ENCODE measurements around the gene BABAM2.

BABAM2 gene

DNA sequence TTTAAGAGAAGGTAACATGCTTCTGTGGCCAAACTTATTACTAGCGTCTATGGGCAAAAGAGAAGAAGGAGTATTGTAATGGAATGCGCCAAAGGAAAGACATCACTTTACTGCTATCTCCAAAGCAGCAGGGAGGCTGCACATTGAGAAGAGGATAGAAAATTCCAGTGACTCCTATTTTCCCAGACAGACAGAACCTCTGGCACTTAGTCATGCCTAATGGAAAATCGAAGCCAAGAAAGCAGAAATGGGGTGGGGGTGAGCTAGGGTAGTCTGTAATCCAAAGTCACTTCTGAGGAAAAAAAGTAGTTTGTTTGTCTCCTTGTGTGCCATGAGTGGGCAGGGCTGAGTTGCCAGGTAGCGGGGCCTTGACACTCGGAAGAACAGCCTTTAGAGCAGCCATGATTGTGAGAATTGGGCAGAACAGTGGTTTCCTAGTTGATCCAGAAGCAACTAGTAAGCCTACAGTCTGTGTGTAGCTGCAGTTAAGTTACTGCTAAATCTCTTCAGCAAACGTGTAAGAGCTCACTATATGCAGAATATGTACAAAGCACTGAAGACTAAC, 422.8 kb downstream of the BABAM2 start:
- no peak for DNase-seq (ENCODE audit: low read depth in 2 of 2)

- no peak for DNase-seq (ENCODE audit: low read depth in 2 of 2)
These were observed 424.4 kb downstream of the BABAM2 start for GRCh38 chr2:28314968-28315367.

GRCh38 chr2:28316546-28317335, 426.2 kb downstream of the BABAM2 start:
- DNase-seq (ENCODE audit: low read depth in 2 of 2) = no peak

- no peak for DNase-seq (ENCODE audit: low read depth in 2 of 2)
These were observed 426.9 kb downstream of the BABAM2 start for GRCh38 chr2:28317390-28317789.

GRCh38 chr2:28318023-28318422, 427.5 kb downstream of the BABAM2 start:
- DNase-seq (ENCODE audit: low read depth in 2 of 2) = no peak

DNA sequence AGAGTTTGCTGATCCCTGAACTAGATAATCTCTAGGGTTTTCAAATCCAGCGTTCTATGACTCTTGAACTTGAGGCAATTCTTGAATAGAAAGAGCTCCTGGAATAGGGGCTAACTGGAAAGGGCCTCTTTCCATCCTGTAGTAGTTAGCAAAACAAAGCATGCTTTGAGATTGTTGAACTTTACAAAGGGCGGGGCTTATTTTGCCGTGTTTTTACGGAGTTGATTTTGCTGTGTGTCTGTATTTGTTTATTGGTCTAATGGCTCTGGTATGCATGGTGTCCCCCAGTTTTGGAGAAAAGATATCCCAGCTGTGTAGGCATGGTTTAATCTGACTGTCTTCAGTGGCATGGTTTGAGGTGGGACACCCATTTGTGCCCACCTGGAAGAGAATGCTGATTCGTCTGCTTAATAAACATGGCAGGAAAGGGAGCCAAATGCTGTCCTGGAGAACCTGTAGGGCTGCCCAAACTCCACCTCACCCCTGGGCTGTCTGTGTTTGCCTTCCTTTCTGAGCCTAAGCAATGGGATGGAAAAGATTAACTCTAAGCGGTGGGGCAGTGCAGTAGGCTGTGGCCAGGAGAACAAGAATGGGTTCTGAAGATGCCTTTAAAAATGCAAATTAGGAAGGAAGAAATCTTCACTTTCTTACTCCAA, 428.1 kb downstream of the BABAM2 start:
- DNase-seq (ENCODE audit: low read depth in 2 of 2) = no peak

- DNase-seq (ENCODE audit: low read depth in 2 of 2) = no peak
These were observed 428.8 kb downstream of the BABAM2 start for GRCh38 chr2:28319118-28320008.

GRCh38 chr2:28320009-28320365, 429.5 kb downstream of the BABAM2 start:
- no peak for DNase-seq (ENCODE audit: low read depth in 2 of 2)

DNA sequence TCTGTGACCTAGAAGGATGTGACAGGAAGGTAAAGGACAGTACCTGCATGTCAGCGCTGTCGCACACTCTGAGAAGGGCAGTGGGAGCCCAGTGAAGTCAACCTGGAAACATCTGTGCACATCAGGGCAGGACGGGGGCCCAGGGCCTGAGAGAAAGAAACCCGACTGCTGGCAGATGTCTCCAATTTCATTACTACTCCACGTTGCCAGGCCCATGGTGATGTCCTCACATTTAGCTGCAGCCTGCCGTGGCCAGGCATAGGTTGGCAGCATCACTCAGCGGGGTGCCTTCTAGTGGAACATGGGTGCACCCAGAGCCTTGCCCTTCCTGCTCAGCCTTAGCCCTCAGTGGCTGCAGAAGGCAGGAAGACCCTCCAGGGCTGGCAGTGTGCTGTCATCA, 429.8 kb downstream of the BABAM2 start:
- no peak for DNase-seq (ENCODE audit: low read depth in 2 of 2)

- DNase-seq (ENCODE audit: low read depth in 2 of 2) = no peak
These were observed 430.9 kb downstream of the BABAM2 start for GRCh38 chr2:28321426-28321825.

GRCh38 chr2:28322051-28322450, 431.5 kb downstream of the BABAM2 start:
- DNase-seq (ENCODE audit: low read depth in 2 of 2) = no peak

DNA sequence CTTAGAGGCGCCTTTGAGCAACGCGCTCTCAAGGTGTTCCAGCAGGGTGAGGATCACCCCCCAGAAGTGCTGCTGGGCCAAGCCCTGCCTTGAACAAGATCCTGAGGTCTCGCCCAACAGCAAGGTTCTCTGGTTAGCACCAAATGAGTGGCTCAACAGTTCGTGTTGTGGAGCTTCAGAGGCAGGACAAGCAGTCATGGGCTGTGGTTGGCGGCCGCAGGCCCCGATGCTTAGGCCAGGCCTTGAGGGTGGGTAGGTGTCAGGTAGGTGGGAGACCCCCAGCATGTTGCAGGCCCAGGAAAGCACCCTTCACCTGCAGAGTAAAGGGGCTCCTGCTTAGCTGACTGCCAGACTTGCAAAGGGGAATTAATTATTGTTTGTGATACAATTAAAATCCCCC, 431.9 kb downstream of the BABAM2 start:
- DNase-seq (ENCODE audit: low read depth in 2 of 2) = no peak

GRCh38 chr2:28322981-28323396, 432.5 kb downstream of the BABAM2 start:
- no peak for DNase-seq (ENCODE audit: low read depth in 2 of 2)

GRCh38 chr2:28325173-28325566, 434.6 kb downstream of the BABAM2 start:
- DNase-seq (ENCODE audit: low read depth in 2 of 2) = no peak

- DNase-seq (ENCODE audit: low read depth in 2 of 2) = no peak
These were observed 435.3 kb downstream of the BABAM2 start for GRCh38 chr2:28325567-28326468.

- no peak for DNase-seq (ENCODE audit: low read depth in 2 of 2)
These were observed 435.9 kb downstream of the BABAM2 start for GRCh38 chr2:28326469-28326805.

DNA sequence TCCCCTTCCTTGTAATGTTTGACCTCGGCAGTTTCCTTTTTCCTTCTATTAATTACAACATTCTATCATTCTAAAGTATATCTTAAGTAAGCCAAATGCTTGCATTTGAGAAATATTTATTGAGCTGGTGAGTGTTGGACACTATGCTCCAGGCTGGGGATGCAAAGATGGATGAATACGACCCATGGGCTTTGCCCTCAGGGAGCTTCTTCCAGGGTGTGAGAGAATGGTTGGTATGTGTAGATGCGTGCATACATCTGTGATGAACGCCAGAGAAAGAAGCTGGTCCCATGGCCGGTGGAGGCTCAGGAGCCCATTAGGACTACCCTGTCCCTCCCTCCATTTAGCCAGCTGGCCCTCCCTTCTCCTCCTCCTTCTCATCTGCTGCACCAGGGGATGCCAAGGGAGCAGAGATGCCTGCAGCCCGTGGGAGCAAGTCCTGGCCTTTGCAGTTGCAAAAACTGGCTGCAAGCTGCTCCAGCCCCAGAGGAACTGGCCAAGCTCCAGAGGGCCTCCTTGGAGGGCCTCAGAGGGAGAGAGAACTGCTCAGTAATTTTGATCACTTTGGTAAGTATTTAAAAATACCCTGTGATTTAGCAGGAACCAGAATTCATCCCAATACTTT, 436.5 kb downstream of the BABAM2 start:
- DNase-seq (ENCODE audit: low read depth in 2 of 2) = no peak

GRCh38 chr2:28327581-28327955, 437.0 kb downstream of the BABAM2 start:
- no peak for DNase-seq (ENCODE audit: low read depth in 2 of 2)

DNA sequence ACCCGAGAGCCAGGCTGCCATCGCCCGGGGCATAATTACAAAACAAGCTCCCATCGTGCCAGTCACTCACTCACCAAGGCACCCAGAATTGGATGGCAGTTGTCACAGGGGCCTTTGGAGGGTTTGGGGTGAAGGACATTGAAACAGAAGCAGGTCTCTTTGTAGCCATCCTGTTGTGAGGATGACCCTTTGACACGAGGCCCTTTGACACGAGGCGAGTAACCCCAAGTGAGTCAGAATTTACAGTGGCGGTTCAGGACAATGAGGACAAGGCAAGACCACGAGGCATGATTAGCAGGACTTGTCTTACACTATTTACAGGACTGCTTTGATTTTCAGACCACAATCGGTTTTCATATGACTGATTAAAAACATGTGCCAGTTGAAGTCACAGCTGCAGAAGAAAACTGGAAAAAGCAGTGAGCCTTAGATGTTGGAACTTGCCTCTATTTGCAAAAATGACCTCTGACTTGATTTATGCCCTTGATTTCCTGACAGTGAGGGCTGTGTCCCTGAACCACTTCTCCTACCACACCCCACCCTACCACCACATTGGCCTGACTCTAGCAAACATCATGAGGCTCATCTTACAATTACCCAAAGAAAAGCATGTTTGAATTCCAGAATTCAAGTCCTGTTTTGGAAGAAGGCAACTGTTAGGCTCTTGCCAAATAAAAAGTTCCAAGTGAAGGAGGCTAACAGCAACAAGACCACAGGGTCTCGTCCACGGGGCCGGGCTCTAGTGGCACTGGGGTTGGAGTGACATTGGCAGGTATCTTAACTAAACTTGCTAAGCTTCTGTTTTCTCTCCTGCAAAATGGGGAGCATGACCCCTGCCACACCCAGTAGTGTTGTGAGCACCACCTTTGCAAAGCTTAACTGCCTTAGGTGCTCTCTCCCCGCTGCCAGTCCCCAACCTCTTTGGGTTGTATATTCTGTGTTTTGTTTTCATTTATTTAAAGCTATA, 437.7 kb downstream of the BABAM2 start:
- no peak for DNase-seq (ENCODE audit: low read depth in 2 of 2)

DNA sequence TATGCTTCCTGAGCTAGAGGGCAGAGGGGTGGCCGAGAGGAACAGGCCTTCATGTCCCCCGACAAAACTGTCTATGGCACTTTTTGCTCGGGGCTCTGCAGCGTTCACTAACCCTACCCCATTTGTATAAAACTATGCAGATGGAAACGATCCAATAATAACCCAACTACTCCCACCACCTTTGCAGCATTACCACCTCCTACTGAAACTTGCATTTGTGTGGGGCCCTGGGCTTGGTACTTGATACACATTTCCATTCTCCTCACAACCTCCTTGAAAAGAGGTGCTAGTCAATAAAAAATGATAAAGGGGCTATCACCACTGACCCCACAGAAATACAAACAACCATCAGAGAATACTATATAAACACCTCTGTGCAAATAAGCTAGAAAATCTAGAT, 438.7 kb downstream of the BABAM2 start:
- DNase-seq (ENCODE audit: low read depth in 2 of 2) = no peak
